Keratinocyte (primary cell): ENCODE measurements around the gene NTF4.

Source experiments
- EZH2 ChIP-seq: IDR thresholded peaks from one replicate; pipeline ENCODE4 v1.6.1; 2012; ENCODE audit warnings: inconsistent platforms, mild to moderate bottlenecking, low read length, moderate library complexity
- TF ChIP-seq, protein P1 (sequence below), 3 experiments: IDR thresholded peaks in 1 of 3; conservative IDR thresholded peaks in 1 of 3; optimal IDR thresholded peaks in 1 of 3; 2 replicates in 2 of 3; 3 replicates in 1 of 3; pipeline versions ENCODE3 to v1.5.1; 2011; ENCODE audit warnings: low read length in 3 of 3, mild to moderate bottlenecking in 3 of 3, moderate library complexity in 2 of 3, control low read depth in 1 of 3, inconsistent platforms in 1 of 3; ENCODE audit not compliant: insufficient read depth in 2 of 3; ENCODE audit errors: extremely low read depth in 1 of 3

DNA sequence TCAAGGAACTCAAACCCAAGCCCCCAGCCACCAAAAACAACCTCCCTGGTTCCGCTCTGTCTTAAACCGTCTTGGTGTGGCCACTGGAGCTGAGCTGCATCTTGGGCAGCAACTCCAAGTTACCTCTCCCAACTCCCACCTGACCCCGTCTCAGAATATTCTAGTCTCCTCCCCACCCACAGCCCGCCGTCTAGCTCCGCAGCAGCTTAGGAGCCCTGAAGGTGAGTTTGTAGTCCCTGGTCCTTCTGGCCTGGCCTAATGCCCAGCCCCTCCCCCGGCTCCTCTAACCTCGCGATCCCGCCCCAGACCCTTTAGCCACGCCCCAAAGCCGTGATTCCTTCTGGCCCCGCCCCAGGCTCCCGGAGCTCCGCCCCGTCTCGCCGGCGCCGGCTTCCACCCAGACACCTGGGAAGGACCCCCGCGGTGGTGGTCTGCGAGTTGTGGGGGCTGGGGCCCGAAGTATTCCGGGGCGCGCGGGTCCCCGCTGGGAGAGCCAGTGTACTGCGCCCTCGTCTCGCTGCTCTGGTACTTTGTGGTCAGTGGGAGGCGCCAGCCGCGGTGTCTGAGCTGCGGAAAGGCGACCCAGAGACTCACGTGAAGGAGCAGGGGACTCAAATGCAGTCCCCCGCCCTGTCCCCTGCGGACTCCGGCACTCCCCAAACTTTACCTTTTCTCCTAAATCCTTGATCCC is 45.2 kb downstream of the NTF4 start:
- TF ChIP-seq, protein P1, sequence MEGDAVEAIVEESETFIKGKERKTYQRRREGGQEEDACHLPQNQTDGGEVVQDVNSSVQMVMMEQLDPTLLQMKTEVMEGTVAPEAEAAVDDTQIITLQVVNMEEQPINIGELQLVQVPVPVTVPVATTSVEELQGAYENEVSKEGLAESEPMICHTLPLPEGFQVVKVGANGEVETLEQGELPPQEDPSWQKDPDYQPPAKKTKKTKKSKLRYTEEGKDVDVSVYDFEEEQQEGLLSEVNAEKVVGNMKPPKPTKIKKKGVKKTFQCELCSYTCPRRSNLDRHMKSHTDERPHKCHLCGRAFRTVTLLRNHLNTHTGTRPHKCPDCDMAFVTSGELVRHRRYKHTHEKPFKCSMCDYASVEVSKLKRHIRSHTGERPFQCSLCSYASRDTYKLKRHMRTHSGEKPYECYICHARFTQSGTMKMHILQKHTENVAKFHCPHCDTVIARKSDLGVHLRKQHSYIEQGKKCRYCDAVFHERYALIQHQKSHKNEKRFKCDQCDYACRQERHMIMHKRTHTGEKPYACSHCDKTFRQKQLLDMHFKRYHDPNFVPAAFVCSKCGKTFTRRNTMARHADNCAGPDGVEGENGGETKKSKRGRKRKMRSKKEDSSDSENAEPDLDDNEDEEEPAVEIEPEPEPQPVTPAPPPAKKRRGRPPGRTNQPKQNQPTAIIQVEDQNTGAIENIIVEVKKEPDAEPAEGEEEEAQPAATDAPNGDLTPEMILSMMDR (optimal IDR thresholded peaks at IDR 0.05 in 1 of 3, IDR thresholded peaks at IDR 0.05 in 1 of 3, conservative IDR thresholded peaks at IDR 0.05 in 1 of 3; ENCODE audit: extremely low read depth in 1 of 3, insufficient read depth in 2 of 3, low read length in 3 of 3): peak; percentile 6 to 18 (median 7)
- no peak for TF ChIP-seq EZH2
